Fibroblast of the aortic adventitia (primary cell): Measurements from ENCODE around the gene CDYL2. TPM values are rescaled to one million over a fixed set of nuclear protein-coding genes. Genes with fewer than 3 reads are reported as not detected.

Experiments used
- total RNA-seq: library from RNA; depleted of rRNA; stranded (reverse); fragments of >200 nt; gene quantifications from 2 replicates; pipeline ENCODE4 v1.2.3, GENCODE V29; 2012; ENCODE audit warnings: low replicate concordance

The CDYL2 gene
- total RNA-seq, 1 donor = 5.2 TPM

Other genes with a start within 250 kb of the CDYL2 start
- gene CMC2, start 202.3 kb upstream of the CDYL2 start, total RNA-seq = 21.5 and 56.9 TPM in 2 replicates
- gene CENPN, start 202.6 kb upstream of the CDYL2 start, total RNA-seq = 9.9 and 65.5 TPM in 2 replicates
- gene ATMIN, start 231.2 kb upstream of the CDYL2 start, total RNA-seq = 38.2 and 45.4 TPM in 2 replicates